ENCODE data around the gene DNAJC4. TPM values are rescaled to one million over a fixed set of nuclear protein-coding genes. Genes with fewer than 3 reads are reported as not detected.

The DNAJC4 gene
- total RNA-seq, 1 donor from 2014 or later, result 3.9 TPM

DNA sequence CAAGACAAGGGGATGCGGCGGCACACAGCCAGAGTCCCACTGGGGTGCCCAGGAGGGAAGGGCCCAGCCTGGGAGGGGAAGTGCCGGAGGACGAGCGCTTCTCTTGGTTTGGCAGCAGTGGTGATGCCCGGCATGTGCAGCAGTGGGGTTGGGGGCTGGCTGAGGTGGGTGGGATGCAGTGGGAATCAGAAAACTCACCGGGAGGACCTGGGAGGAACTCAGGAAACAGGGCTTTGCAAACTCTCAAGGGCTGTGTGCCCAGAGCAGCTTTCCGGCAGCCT lies 20.8 kb upstream of the DNAJC4 start:
- no peaks in the 10 kb centered on the region for H3K36me3 ChIP-seq
- H3K9me3 ChIP-seq (ENCODE audit: low read depth), result no peaks in the 10 kb centered on the region
- H3K27me3 ChIP-seq, result no peaks in the 10 kb centered on the region
- H3K4me2 ChIP-seq, result no peak overlapping the region
- H3K9me3 Mint-ChIP-seq, result no peaks in the 10 kb centered on the region
- peaks cover 7% of the 10 kb centered on the region for H3K4me1 Mint-ChIP-seq
- no peaks in the 10 kb centered on the region for H3K79me2 ChIP-seq (ENCODE audit: low read depth)
- H3K27ac ChIP-seq, result no peak overlapping the region
- H2AFZ ChIP-seq (replicated peaks), result no peak overlapping the region
- H3K27me3 Mint-ChIP-seq (ENCODE audit: insufficient read depth, low read depth), result peaks cover 8% of the 10 kb centered on the region
- H3K9ac ChIP-seq, result peak overlapping the region; percentile 20
- H3K4me3 ChIP-seq, result no peak overlapping the region
- peaks cover 5% of the 10 kb centered on the region for H3K36me3 Mint-ChIP-seq
- TF ChIP-seq EZH2 (IDR thresholded peaks at IDR 0.05) (no peak), EZH2phosphoT487 (IDR thresholded peaks at IDR 0.05) (no peak)
- TF ChIP-seq, protein P1, sequence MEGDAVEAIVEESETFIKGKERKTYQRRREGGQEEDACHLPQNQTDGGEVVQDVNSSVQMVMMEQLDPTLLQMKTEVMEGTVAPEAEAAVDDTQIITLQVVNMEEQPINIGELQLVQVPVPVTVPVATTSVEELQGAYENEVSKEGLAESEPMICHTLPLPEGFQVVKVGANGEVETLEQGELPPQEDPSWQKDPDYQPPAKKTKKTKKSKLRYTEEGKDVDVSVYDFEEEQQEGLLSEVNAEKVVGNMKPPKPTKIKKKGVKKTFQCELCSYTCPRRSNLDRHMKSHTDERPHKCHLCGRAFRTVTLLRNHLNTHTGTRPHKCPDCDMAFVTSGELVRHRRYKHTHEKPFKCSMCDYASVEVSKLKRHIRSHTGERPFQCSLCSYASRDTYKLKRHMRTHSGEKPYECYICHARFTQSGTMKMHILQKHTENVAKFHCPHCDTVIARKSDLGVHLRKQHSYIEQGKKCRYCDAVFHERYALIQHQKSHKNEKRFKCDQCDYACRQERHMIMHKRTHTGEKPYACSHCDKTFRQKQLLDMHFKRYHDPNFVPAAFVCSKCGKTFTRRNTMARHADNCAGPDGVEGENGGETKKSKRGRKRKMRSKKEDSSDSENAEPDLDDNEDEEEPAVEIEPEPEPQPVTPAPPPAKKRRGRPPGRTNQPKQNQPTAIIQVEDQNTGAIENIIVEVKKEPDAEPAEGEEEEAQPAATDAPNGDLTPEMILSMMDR (IDR thresholded peaks at IDR 0.05), result no peak
- H3K4me1 ChIP-seq, result no peaks in the 10 kb centered on the region
- H3K4me3 Mint-ChIP-seq, result no peak overlapping the region
- H3K27ac Mint-ChIP-seq, result no peak overlapping the region
- peaks cover 15% of the 10 kb centered on the region for H4K20me1 ChIP-seq (ENCODE audit: low read depth)
- peaks cover 8% of the 10 kb centered on the region for H3F3A ChIP-seq (ENCODE audit: low read depth)
- DNase-seq (ENCODE audit: low spot score), result peak; percentile 0

DNA sequence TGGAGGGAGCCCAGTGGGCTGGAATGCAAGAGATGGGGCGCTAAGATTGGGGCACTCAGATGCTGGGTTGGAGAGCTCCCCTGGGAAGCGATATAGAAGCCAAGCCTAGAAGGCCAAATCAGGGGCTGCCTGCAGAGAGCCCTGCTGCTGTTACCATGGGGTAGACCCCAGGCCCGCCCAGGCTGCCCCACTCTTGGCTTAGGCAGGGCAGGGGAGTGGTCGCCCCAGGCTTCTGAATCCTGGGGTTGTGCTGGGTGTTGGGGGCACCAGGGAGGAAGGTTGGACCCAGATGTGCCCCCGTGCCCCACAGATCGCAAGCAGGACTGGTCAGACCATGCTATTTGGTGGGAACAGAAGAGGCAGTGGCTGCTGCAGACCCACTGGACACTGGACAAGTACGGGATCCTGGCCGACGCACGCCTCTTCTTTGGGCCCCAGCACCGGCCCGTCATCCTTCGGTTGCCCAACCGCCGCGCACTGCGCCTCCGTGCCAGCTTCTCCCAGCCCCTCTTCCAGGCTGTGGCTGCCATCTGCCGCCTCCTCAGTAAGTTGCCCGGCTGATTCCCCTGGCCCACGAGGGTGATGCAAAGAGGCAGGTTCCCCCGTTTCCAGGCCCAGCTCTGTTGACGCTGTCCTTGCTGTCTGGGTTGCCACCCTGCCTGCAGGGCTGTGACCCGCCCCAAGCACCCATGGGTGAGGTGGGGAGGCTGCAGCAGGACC lies 19.9 kb upstream of the DNAJC4 start:
- Mint-ChIP-seq H3K36me3 (peaks cover 6% of the 10 kb centered on the region), H3K4me1 (peaks cover 5% of the 10 kb centered on the region)

DNA sequence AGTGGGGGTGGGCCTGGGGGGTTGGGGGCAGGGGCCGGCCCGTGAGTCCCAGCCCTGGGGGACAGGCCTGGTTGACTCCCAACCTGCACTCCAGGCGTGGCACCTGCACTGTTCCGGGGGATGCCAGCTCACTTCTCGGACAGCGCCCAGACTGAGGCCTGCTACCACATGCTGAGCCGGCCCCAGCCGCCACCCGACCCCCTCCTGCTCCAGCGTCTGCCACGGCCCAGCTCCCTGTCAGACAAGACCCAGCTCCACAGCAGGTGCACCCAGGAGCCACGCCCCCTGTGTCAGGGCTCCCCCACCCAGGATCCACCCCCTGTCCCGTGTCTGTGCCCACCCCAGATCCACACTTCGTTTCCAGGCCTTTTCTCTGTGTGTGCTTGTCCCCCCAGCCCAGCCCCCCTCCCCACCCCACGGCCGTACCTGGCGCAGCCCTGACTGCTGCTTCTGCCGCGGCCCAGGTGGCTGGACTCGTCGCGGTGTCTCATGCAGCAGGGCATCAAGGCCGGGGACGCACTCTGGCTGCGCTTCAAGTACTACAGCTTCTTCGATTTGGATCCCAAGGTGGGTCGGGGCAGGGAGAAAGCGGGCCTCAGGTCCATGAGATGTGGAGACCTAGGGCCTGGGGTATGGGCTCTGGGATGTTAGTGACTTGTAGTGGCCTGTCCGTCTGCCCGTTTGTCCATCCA lies 19.0 kb upstream of the DNAJC4 start:
- no peaks in the 10 kb centered on the region for H3K27me3 ChIP-seq
- H3K36me3 Mint-ChIP-seq, result peaks cover 6% of the 10 kb centered on the region
- H3K9ac ChIP-seq, result no peak overlapping the region
- no peaks in the 10 kb centered on the region for H3K79me2 ChIP-seq (ENCODE audit: low read depth)
- H3K4me1 ChIP-seq, result no peaks in the 10 kb centered on the region
- no peaks in the 10 kb centered on the region for H3F3A ChIP-seq (ENCODE audit: low read depth)
- TF ChIP-seq EZH2 (IDR thresholded peaks at IDR 0.05) (no peak), EZH2phosphoT487 (IDR thresholded peaks at IDR 0.05) (no peak)
- TF ChIP-seq, protein P1 (IDR thresholded peaks at IDR 0.05), result no peak
- no peak overlapping the region for H2AFZ ChIP-seq (replicated peaks)
- H3K36me3 ChIP-seq, result no peaks in the 10 kb centered on the region
- DNase-seq (ENCODE audit: low spot score), result no peak
- H3K27me3 Mint-ChIP-seq (ENCODE audit: insufficient read depth, low read depth), result peaks cover 8% of the 10 kb centered on the region
- H3K27ac ChIP-seq, result no peak overlapping the region
- H4K20me1 ChIP-seq (ENCODE audit: low read depth), result no peaks in the 10 kb centered on the region
- no peak overlapping the region for H3K4me2 ChIP-seq
- no peaks in the 10 kb centered on the region for H3K9me3 ChIP-seq (ENCODE audit: low read depth)
- peak overlapping the region; percentile 21 for H3K27ac Mint-ChIP-seq
- H3K4me1 Mint-ChIP-seq, result peaks cover 5% of the 10 kb centered on the region
- no peak overlapping the region for H3K4me3 Mint-ChIP-seq
- no peaks in the 10 kb centered on the region for H3K9me3 Mint-ChIP-seq
- no peak overlapping the region for H3K4me3 ChIP-seq

More for the DNA sequence above, 19.9 kb upstream of the DNAJC4 start:
- H3K27me3 ChIP-seq, result no peaks in the 10 kb centered on the region
- Mint-ChIP-seq H3K27me3 (ENCODE audit: insufficient read depth, low read depth) (peaks cover 8% of the 10 kb centered on the region), H3K9me3 (no peaks in the 10 kb centered on the region), H3K27ac (peak overlapping the region; percentile 58), H3K4me3 (no peak overlapping the region)
- H2AFZ ChIP-seq (replicated peaks), result no peak overlapping the region
- H3F3A ChIP-seq (ENCODE audit: low read depth), result peaks cover 6% of the 10 kb centered on the region
- no peaks in the 10 kb centered on the region for H3K79me2 ChIP-seq (ENCODE audit: low read depth)
- peaks cover 7% of the 10 kb centered on the region for H4K20me1 ChIP-seq (ENCODE audit: low read depth)
- no peak for TF ChIP-seq EZH2 (IDR thresholded peaks at IDR 0.05)
- TF ChIP-seq, protein P1 (IDR thresholded peaks at IDR 0.05), result no peak
- no peak for TF ChIP-seq EZH2phosphoT487 (IDR thresholded peaks at IDR 0.05)
- H3K27ac ChIP-seq, result no peak overlapping the region
- H3K9me3 ChIP-seq (ENCODE audit: low read depth), result no peaks in the 10 kb centered on the region
- H3K4me3 ChIP-seq, result no peak overlapping the region
- H3K4me1 ChIP-seq, result no peaks in the 10 kb centered on the region
- DNase-seq (ENCODE audit: low spot score), result peak; percentile 1
- no peaks in the 10 kb centered on the region for H3K36me3 ChIP-seq
- no peak overlapping the region for H3K4me2 ChIP-seq
- no peak overlapping the region for H3K9ac ChIP-seq
